ENCODE measurements around the gene HOMER3.

HOMER3 gene

GRCh38 chr19:18897094-18898029 is 43.7 kb downstream of the HOMER3 start:
- no peak for DNase-seq (ENCODE audit: insufficient read length)
- FAIRE-seq = no peak
- TF ChIP-seq POLR2AphosphoS5 (IDR thresholded peaks at IDR 0.05; ENCODE audit: low read depth, low read length) = no peak
- TF ChIP-seq POLR2A (IDR thresholded peaks at IDR 0.05; ENCODE audit: low read depth, low read length) = no peak
- TF ChIP-seq TAF1 (IDR thresholded peaks at IDR 0.05; ENCODE audit: borderline replicate concordance, low read depth, low read length) = no peak

GRCh38 chr19:18896421-18896841 is 44.6 kb downstream of the HOMER3 start:
- DNase-seq (ENCODE audit: insufficient read length) = no peak
- FAIRE-seq = no peak
- TF ChIP-seq POLR2A (IDR thresholded peaks at IDR 0.05; ENCODE audit: low read depth, low read length) (no peak), TAF1 (IDR thresholded peaks at IDR 0.05; ENCODE audit: borderline replicate concordance, low read depth, low read length) (no peak), POLR2AphosphoS5 (IDR thresholded peaks at IDR 0.05; ENCODE audit: low read depth, low read length) (no peak)

DNA sequence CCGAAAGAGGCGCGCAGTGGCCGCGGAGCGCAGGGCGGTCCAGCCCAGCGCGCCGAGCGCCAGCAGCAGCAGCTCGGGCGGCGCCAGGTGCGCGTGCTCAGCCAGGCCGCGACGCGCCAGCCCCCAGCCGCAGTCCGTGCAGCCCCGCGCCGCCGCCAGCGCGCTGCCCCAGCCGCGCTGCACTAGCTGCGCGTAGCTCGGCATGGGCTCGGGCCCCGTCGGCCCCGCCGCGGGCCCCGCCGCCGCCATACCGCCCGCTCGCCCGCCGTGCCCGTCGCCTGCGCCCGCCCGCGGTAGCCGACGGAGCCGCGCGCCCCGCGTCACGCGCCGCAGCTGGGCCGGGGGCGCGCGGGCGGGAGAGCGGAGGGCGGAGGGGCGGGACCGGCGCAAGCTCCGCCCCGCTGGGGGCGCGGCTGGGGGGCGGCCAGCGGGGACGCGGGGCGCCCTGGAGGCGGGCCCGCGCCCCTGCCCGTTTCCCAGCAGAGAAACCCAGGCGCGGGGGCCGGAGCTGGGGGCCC is 45.1 kb downstream of the HOMER3 start, which contains the start of gene CERS1:
CERS1 (minus strand) TSS at position 335 of the 518 bp plus-strand sequence; CDS start at position 249, 86 bp downstream.
- TF ChIP-seq POLR2AphosphoS5 (IDR thresholded peaks at IDR 0.05; ENCODE audit: low read depth, low read length) (no peak), POLR2A (IDR thresholded peaks at IDR 0.05; ENCODE audit: low read depth, low read length) (no peak), TAF1 (IDR thresholded peaks at IDR 0.05; ENCODE audit: borderline replicate concordance, low read depth, low read length) (no peak)
- no peak for FAIRE-seq
- DNase-seq (ENCODE audit: insufficient read length) = no peak

GRCh38 chr19:18895038-18895823 is 45.8 kb downstream of the HOMER3 start:
- FAIRE-seq (no peak), DNase-seq (ENCODE audit: insufficient read length) (no peak)
- TF ChIP-seq POLR2A (IDR thresholded peaks at IDR 0.05; ENCODE audit: low read depth, low read length) (no peak), POLR2AphosphoS5 (IDR thresholded peaks at IDR 0.05; ENCODE audit: low read depth, low read length) (no peak), TAF1 (IDR thresholded peaks at IDR 0.05; ENCODE audit: borderline replicate concordance, low read depth, low read length) (no peak)

GRCh38 chr19:18894254-18895037 is 46.6 kb downstream of the HOMER3 start:
- TF ChIP-seq POLR2A (IDR thresholded peaks at IDR 0.05; ENCODE audit: low read depth, low read length) (no peak), TAF1 (IDR thresholded peaks at IDR 0.05; ENCODE audit: borderline replicate concordance, low read depth, low read length) (no peak)
- FAIRE-seq = no peak
- DNase-seq (ENCODE audit: insufficient read length) = no peak

DNA sequence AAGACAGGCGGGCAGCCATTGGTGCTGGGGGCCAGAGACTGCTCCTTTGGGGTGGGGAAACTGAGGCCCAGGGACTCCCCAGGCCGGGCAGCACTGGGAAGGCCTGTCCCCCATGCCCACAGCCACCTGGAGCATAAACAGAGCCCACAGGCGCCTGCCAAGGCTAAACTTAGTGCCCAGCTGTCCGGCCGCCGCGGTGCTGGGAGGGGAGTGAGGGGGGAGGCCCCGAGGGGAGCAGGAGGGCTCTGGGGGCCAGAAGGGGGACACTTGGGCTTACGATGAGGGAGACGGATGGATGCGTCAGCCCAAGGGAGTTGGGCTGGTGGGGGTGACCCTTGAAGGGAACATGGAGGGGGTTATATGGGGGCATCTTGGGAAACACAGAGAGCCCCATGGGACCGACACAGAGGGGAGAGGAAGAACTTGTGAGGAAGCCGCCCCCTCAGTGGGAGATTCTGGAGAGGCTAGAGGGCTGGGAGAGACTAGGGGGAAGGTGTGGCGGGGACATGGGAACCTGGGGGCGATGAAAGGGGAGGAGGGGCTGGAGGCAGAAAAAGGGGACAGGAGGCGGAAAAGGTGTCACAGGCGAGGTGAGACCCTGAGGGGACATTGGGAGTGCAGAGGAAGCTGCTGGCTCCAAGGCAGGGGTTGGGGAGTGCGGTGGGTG is 47.3 kb downstream of the HOMER3 start:
- no peak for DNase-seq (ENCODE audit: insufficient read length)
- no peak for FAIRE-seq
- TF ChIP-seq TAF1 (IDR thresholded peaks at IDR 0.05; ENCODE audit: borderline replicate concordance, low read depth, low read length) (no peak), POLR2AphosphoS5 (IDR thresholded peaks at IDR 0.05; ENCODE audit: low read depth, low read length) (no peak)

GRCh38 chr19:18889949-18890745 is 50.9 kb downstream of the HOMER3 start:
- DNase-seq (ENCODE audit: insufficient read length) (no peak), FAIRE-seq (no peak)
- no peak for TF ChIP-seq POLR2AphosphoS5 (IDR thresholded peaks at IDR 0.05; ENCODE audit: low read depth, low read length)
- no peak for TF ChIP-seq TAF1 (IDR thresholded peaks at IDR 0.05; ENCODE audit: borderline replicate concordance, low read depth, low read length)
- TF ChIP-seq POLR2A (IDR thresholded peaks at IDR 0.05; ENCODE audit: low read depth, low read length) = no peak

DNA sequence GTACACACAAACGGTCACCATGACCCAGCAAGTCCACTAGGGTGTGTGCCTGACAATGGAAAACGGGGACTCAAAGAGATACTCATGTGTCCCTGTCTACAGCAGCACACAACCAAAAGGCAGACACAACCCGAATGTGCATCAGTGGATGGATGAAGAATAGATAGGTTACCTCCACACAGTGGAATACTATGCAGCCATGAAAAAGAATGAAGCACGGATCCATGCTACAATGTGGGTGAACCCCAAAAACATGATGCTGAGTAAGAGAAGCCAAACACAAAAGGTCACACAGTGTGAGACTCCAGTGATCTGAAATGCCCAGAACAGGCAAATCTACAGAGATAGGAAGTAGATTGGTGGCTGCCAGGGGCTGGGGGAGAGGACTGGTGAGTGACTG is 54.0 kb downstream of the HOMER3 start:
- FAIRE-seq = no peak
- TF ChIP-seq POLR2A (IDR thresholded peaks at IDR 0.05; ENCODE audit: low read depth, low read length) (no peak), POLR2AphosphoS5 (IDR thresholded peaks at IDR 0.05; ENCODE audit: low read depth, low read length) (no peak), TAF1 (IDR thresholded peaks at IDR 0.05; ENCODE audit: borderline replicate concordance, low read depth, low read length) (no peak)
- no peak for DNase-seq (ENCODE audit: insufficient read length)

DNA sequence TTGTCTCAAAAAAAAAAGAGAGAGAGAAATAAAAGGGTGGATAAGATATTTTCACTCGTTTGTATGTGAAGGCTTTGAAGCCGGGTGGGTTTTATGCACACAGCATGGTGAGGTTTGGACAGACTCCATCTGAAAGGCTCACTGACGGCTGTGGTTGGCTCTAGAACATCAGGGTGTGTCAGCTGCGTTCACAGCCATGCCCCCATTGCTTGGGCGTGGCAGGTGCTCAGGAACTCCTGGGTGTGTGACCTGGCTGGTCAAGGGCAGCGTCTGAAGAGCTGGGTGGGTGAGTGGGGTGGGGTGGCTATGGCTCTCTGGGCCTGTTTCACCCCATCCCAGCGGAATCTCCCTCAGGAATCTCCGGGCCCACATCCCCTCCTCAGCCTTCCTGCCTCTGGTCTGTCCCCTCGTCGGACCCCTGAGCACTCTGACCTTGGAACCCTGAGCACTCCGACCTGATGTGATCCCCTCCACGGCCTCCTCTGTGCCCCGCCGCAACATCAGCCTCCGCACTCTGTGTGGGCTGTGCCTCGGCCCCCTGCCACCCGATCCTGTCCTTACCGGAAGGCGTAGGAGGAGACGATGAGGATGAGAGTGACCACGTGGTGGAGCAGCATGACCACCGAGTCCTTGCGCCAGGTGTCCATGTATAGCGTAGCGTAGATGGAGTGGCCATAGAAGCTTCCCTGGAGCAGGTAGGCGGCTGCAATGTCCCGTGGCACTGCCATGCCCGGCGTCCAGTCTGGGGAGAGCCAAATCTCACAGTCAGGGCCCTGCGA is 57.3 kb downstream of the HOMER3 start:
- FAIRE-seq (no peak), DNase-seq (ENCODE audit: insufficient read length) (no peak)
- no peak for TF ChIP-seq POLR2A (IDR thresholded peaks at IDR 0.05; ENCODE audit: low read depth, low read length)
- no peak for TF ChIP-seq POLR2AphosphoS5 (IDR thresholded peaks at IDR 0.05; ENCODE audit: low read depth, low read length)
- TF ChIP-seq TAF1 (IDR thresholded peaks at IDR 0.05; ENCODE audit: borderline replicate concordance, low read depth, low read length) = no peak
